H1 (cell line): ENCODE measurements around the gene NPIPB4. TPM values are rescaled to one million over a fixed set of nuclear protein-coding genes. Genes with fewer than 3 reads are reported as not detected.
"Not testable (repeated sequence)": the region's sequence is repeated elsewhere in the genome, so short reads cannot be mapped to it uniquely, and the experiment has no call there.

ENCODE experiments used
- CTCF ChIA-PET: fragments of 300-600 bp; sonication (Branson Sonifier 250); formaldehyde crosslinking; loops from one replicate; lab custom pipeline; 2021; ENCODE audit not compliant: partially characterized antibody; lab: Charles Lee
- POLR2A ChIA-PET: fragments of 300-600 bp; sonication (Branson Sonifier 250); formaldehyde crosslinking; loops from one replicate; lab custom pipeline; 2021; ENCODE audit warnings: inconsistent platforms; ENCODE audit not compliant: partially characterized antibody; lab: Charles Lee
- DNase-seq, 2 experiments: peaks; one replicate each; pipeline versions ENCODE4 v3.0.0 to v3.0.0-alpha.2; 2010 to 2022; ENCODE audit warnings: low spot score in 2 of 2, low read depth in 1 of 2, mixed read lengths in 1 of 2
- FAIRE-seq: peaks from 2 replicates; lab custom pipeline; 2011; peaks lifted over from hg19 to GRCh38; lab: Jason Lieb, UNC
- H2AFZ ChIP-seq: 2 replicates; pipeline ENCODE4 v1.8.1; 2012; ENCODE audit warnings: low read length, inconsistent platforms
- H2AK5ac ChIP-seq: 2 replicates; pipeline ENCODE4 v1.6.1; 2013; ENCODE audit warnings: low read depth, low read length
- H2BK120ac ChIP-seq: replicated peaks from 2 replicates; pipeline ENCODE3; 2013; ENCODE audit warnings: low read depth, low read length, inconsistent platforms
- H2BK12ac ChIP-seq: 2 replicates; pipeline ENCODE4 v1.6.1; 2013; ENCODE audit warnings: low read depth, low read length
- H2BK15ac ChIP-seq: 2 replicates; pipeline ENCODE4 v1.6.1; 2013; ENCODE audit warnings: low read length
- H2BK20ac ChIP-seq: 2 replicates; pipeline ENCODE4 v1.6.1; 2013; ENCODE audit warnings: low read length
- H2BK5ac ChIP-seq: 2 replicates; pipeline ENCODE4 v1.6.1; 2013; ENCODE audit warnings: low read depth, low read length
- H3K14ac ChIP-seq: 2 replicates; pipeline ENCODE4 v1.6.1; 2013; ENCODE audit warnings: inconsistent platforms; ENCODE audit not compliant: insufficient read length
- H3K18ac ChIP-seq: 2 replicates; pipeline ENCODE4 v1.6.1; 2013; ENCODE audit warnings: low read length; ENCODE audit errors: extremely low read depth
- H3K23ac ChIP-seq: 2 replicates; pipeline ENCODE4 v1.6.1; 2013; ENCODE audit warnings: inconsistent platforms; ENCODE audit not compliant: insufficient read length
- H3K23me2 ChIP-seq: 2 replicates; pipeline ENCODE4 v1.6.1; 2013; ENCODE audit warnings: low read depth, low read length
- H3K27ac ChIP-seq: 2 replicates; pipeline ENCODE4 v1.6.1; 2011; ENCODE audit warnings: low read depth, low read length, inconsistent platforms
- H3K27me3 ChIP-seq, 4 experiments: replicated peaks in 1 of 4; 1 replicate in 1 of 4; 2 replicates in 3 of 4; pipeline versions ENCODE4 v1.6.1 to v1.8.1; 2011 to 2013; ENCODE audit warnings: low read length in 3 of 4, mild to moderate bottlenecking in 3 of 4, inconsistent platforms in 2 of 4, mixed read lengths in 2 of 4, moderate library complexity in 1 of 4; ENCODE audit not compliant: control insufficient read depth in 3 of 4, insufficient read depth in 3 of 4; ENCODE audit errors: extremely low read depth in 1 of 4
- H3K36me3 ChIP-seq, 4 experiments: 2 replicates each; pipeline versions ENCODE4 v1.6.1 to v1.8.1; 2011 to 2013; ENCODE audit warnings: mild to moderate bottlenecking in 4 of 4, low read length in 3 of 4, moderate library complexity in 2 of 4, control low read depth in 1 of 4, inconsistent platforms in 1 of 4; ENCODE audit not compliant: insufficient read depth in 4 of 4, control insufficient read depth in 2 of 4
- H3K4ac ChIP-seq: replicated peaks from 2 replicates; pipeline ENCODE3; 2013; ENCODE audit warnings: low read length, low read depth, mixed read lengths, inconsistent platforms; ENCODE audit not compliant: insufficient read length
- H3K4me1 ChIP-seq, 4 experiments: replicated peaks in 1 of 4; 1 replicate in 1 of 4; 2 replicates in 3 of 4; pipeline versions ENCODE4 v1.6.1 to v1.8.1; 2011 to 2013; ENCODE audit warnings: low read length in 3 of 4, inconsistent platforms in 2 of 4, mixed read lengths in 1 of 4; ENCODE audit not compliant: insufficient read depth in 4 of 4, control insufficient read depth in 3 of 4
- H3K4me2 ChIP-seq, 2 experiments: 2 replicates each; pipeline versions ENCODE4 v1.6.1 to v1.8.1; 2011 to 2013; ENCODE audit warnings: low read depth in 2 of 2, low read length in 2 of 2, control low read depth in 1 of 2, inconsistent platforms in 1 of 2, mild to moderate bottlenecking in 1 of 2; ENCODE audit not compliant: insufficient read depth in 1 of 2
- H3K4me3 ChIP-seq, 4 experiments: fragments of 200-600, 300-600 bp in 1 of 4; sonication (generic), shearing (Covaris generic), sonication (Bioruptor Twin) in 1 of 4; 2 replicates each; pipeline versions ENCODE4 v1.5.1 to v1.8.1; 2011 to 2016; ENCODE audit warnings: low read length in 4 of 4, low read depth in 3 of 4, control low read depth in 2 of 4, inconsistent platforms in 2 of 4, mild to moderate bottlenecking in 2 of 4, mixed read lengths in 1 of 4, moderate library complexity in 1 of 4; ENCODE audit not compliant: insufficient read depth in 2 of 4; ENCODE audit errors: extremely low read depth in 1 of 4
- H3K56ac ChIP-seq: replicated peaks from 2 replicates; pipeline ENCODE3; 2013; ENCODE audit warnings: low read depth, mild to moderate bottlenecking, mixed read lengths, low read length, inconsistent platforms; ENCODE audit not compliant: insufficient read length
- H3K79me1 ChIP-seq: 2 replicates; pipeline ENCODE4 v1.6.1; 2013; ENCODE audit warnings: low read depth, low read length, control low read depth
- H3K79me2 ChIP-seq, 2 experiments: 2 replicates each; pipeline versions ENCODE4 v1.6.1 to v1.8.1; 2012 to 2013; ENCODE audit warnings: low read length in 2 of 2, mild to moderate bottlenecking in 2 of 2, inconsistent platforms in 1 of 2; ENCODE audit not compliant: insufficient read depth in 2 of 2, control insufficient read depth in 1 of 2
- H3K9ac ChIP-seq, 4 experiments: replicated peaks in 1 of 4; 1 replicate in 1 of 4; 2 replicates in 3 of 4; pipeline versions ENCODE4 v1.6.1 to v1.8.1; 2011 to 2013; ENCODE audit warnings: low read depth in 3 of 4, low read length in 3 of 4, control low read depth in 2 of 4, mild to moderate bottlenecking in 2 of 4, moderate library complexity in 2 of 4, inconsistent platforms in 1 of 4; ENCODE audit errors: extremely low read depth in 1 of 4
- H3K9me3 ChIP-seq, 2 experiments: 2 replicates each; pipeline versions ENCODE4 v1.6.1 to v1.8.1; 2012 to 2013; ENCODE audit warnings: mild to moderate bottlenecking in 2 of 2, moderate library complexity in 2 of 2, control low read depth in 1 of 2, inconsistent platforms in 1 of 2, low read depth in 1 of 2, low read length in 1 of 2, mixed read lengths in 1 of 2; ENCODE audit not compliant: insufficient read depth in 2 of 2
- H4K20me1 ChIP-seq, 2 experiments: replicated peaks in 1 of 2; 2 replicates each; pipeline versions ENCODE3 to v1.8.1; 2011 to 2013; ENCODE audit warnings: inconsistent platforms in 2 of 2, low read length in 2 of 2, mild to moderate bottlenecking in 1 of 2; ENCODE audit not compliant: insufficient read depth in 2 of 2, control insufficient read depth in 1 of 2
- H4K5ac ChIP-seq: 2 replicates; pipeline ENCODE4 v1.6.1; 2013; ENCODE audit warnings: low read length, low read depth, mixed read lengths, inconsistent platforms; ENCODE audit not compliant: insufficient read length
- H4K8ac ChIP-seq: 2 replicates; pipeline ENCODE4 v1.8.0; 2013; ENCODE audit warnings: mild to moderate bottlenecking, moderate library complexity, low read length, inconsistent platforms; ENCODE audit not compliant: insufficient read depth; ENCODE audit errors: extremely low read depth
- H4K91ac ChIP-seq: replicated peaks from 2 replicates; pipeline ENCODE3; 2013; ENCODE audit warnings: low read length, mixed read lengths, inconsistent platforms; ENCODE audit not compliant: insufficient read length
- WGBS, 2 experiments: shearing (Covaris generic) in 1 of 2; methylation state at CpG; one replicate each; pipeline versions ENCODE4 v1.1.6 to v1.1.7; 2013 to 2015; ENCODE audit warnings: low lambda C conversion rate in 2 of 2, mixed read lengths in 2 of 2, inconsistent platforms in 1 of 2, low coverage in 1 of 2, missing lambda C conversion rate in 1 of 2; ENCODE audit not compliant: insufficient replicate concordance in 2 of 2, insufficient coverage in 1 of 2, insufficient read length in 1 of 2; ENCODE audit errors: extremely low coverage in 1 of 2, missing lambda C conversion rate in 1 of 2; 5-methylcytosine and 5-hydroxymethylcytosine counted together
- polyA plus RNA-seq, 7 experiments: library from polyadenylated mRNA; depleted of rRNA in 3 of 7; stranded (reverse) in 5 of 7; unstranded in 2 of 7; fragments of >200 nt in 5 of 7; fragments of 200-250 nt in 2 of 7; gene quantifications; 1 replicate in 5 of 7; 2 replicates in 1 of 7; 4 replicates in 1 of 7; pipeline versions ENCODE4 v1.2.1 to v1.2.3, GENCODE V29; 2011 to 2013; ENCODE audit warnings: missing spikeins in 2 of 7, mixed read lengths in 2 of 7
- total RNA-seq: library from RNA; stranded (reverse); fragmentation: NEBNext Ultra II Directional; extraction: Animal tissue kit (Norgen Biotek cat#: 25700); gene quantifications from 2 replicates; pipeline ENCODE4 v1.2.1, GENCODE V29; 2021

NPIPB4 gene
- total and polyA plus RNA-seq, 2 of the 8 experiments (the other 6 are each of a cell fraction or from before 2014, with no cell fraction given) = 27.7 to 101 TPM

DNA sequence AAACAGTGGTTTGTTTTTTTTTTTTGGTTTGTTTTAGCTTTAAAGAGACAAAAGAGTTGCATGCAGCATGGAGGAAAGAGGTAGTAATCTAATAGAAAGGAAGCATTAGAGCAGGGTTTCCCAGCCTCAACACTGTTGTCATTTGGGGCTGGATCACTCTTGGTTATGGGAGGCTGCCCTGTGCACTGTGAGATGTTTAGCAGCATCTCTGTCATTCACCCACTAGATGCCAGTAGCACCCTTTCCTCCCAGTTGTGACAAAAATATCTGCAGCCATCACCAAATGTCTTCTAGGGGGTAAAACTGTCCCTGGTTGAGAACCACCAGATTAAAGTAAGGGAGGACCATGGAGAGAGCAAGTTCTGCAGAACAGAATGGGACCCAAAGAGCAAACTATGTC, 40.5 kb downstream of the NPIPB4 start:
- FAIRE-seq, H3K18ac ChIP-seq, H3K56ac ChIP-seq, DNase-seq, H2BK12ac ChIP-seq, POLR2A ChIA-PET, H3K4me3 ChIP-seq, H4K5ac ChIP-seq, H3K4ac ChIP-seq, H3K23me2 ChIP-seq, H3K9me3 ChIP-seq, H3K36me3 ChIP-seq, H4K91ac ChIP-seq, H3K79me1 ChIP-seq, H4K8ac ChIP-seq, H2AK5ac ChIP-seq, H2BK120ac ChIP-seq, H3K27ac ChIP-seq, H3K14ac ChIP-seq, H3K79me2 ChIP-seq, CTCF ChIA-PET, H3K4me2 ChIP-seq, H4K20me1 ChIP-seq, H3K23ac ChIP-seq, H2BK20ac ChIP-seq, H3K27me3 ChIP-seq, H2BK5ac ChIP-seq, H2BK15ac ChIP-seq, H3K9ac ChIP-seq, H3K4me1 ChIP-seq, H2AFZ ChIP-seq: not testable (repeated sequence)

DNA sequence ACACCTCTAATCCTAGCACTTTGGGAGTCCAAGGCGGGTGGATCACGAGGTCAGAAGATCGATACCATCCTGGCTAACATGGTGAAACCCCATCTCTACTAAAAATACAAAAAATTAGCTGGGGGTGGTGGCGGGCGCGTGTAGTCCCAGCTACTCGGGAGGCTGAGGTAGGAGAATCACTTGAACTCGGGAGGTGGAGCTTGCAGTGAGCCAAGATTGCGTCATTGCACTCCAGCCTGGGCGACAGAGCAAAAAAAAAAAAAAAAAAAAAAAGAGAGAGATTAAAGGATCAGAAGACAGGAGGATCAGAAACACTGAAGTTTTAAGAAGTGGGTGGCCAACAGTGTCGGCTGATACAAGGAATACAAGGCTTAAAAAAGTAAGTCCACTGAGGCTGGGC, 41.9 kb downstream of the NPIPB4 start:
- H3K23me2 ChIP-seq, H2BK12ac ChIP-seq, H2BK120ac ChIP-seq, H3K27me3 ChIP-seq, H2BK15ac ChIP-seq, H2BK20ac ChIP-seq, H3K4me1 ChIP-seq, H3K23ac ChIP-seq, H3K79me1 ChIP-seq, H3K4me3 ChIP-seq, H2AK5ac ChIP-seq, H4K20me1 ChIP-seq, H3K79me2 ChIP-seq, H3K56ac ChIP-seq, H4K91ac ChIP-seq, H3K4me2 ChIP-seq, H3K18ac ChIP-seq, H2BK5ac ChIP-seq, H3K36me3 ChIP-seq, H3K9ac ChIP-seq, POLR2A ChIA-PET, H3K14ac ChIP-seq, FAIRE-seq, CTCF ChIA-PET, H4K8ac ChIP-seq, H3K4ac ChIP-seq, H2AFZ ChIP-seq, H4K5ac ChIP-seq, DNase-seq, H3K9me3 ChIP-seq, H3K27ac ChIP-seq: not testable (repeated sequence)
- WGBS, 2 experiments = 92% methylated on average over 5 of the region's 11 CpGs; no CpG with 5 or more reads in 1 of the 2 experiments
